ENCODE measurements around the gene NDUFC1. TPM values are rescaled to one million over a fixed set of nuclear protein-coding genes. Genes with fewer than 3 reads are reported as not detected.
A peak's percentile ranks its signal among the peaks of the same experiment; 100 is the strongest.
"Not testable (repeated sequence)": the region's sequence is repeated elsewhere in the genome, so short reads cannot be mapped to it uniquely, and the experiment has no call there.

Gene NDUFC1
- 128 and 167 TPM in 2 replicates for total RNA-seq (2014; rRNA removed; shearing (Covaris generic); ENCODE audit: low replicate concordance)

DNA sequence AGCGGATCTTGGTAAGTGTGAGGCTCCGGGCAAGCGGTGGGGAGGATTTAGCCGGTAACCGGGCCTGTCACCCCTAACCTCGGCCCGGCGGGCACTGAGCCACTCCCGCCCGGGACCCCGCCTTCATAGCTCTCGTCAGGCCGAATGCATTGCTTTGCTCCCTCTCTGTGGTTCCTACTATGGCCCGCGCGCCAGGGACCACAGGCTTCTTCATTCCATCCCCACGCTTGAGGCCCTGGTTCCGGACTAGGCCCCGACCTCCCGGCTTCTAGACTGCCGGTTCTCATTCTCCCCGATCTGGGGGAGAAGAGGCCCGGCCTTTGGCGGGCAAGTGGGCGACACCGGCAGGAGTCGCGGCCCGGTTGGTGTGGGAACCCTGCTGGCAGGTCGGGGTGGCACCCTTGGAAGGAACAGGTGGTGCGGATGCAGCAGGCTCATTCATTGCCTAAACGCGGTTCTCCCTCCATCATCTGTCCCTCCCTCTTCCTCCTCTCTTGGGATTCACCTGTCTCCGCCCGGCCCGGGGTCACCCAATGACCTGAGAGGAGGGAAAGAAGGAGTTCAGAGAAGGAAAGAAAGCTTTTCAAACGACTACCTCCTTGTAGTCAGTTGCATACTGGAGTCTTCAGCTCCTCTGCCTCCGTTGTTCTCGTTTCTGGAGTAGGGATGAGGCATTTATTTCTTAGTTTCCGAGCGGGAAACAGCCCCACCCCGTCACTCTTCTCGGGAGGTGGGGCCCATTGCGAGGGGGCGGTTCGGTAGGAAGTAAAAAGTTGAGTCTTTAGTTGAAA is at the start of gene NDUFC1:
TSS of gene NDUFC1 (minus strand) at position 657 of the 791 bp plus-strand sequence. CDS start 6,679 bp downstream, outside the sequence.
- in situ Hi-C loops (cut with HindIII; ENCODE audit: low pct_unique_long_range_greater_than_20kb, low sequenced_read_pairs) = no loop called here
- DNase-seq (ENCODE audit: low read depth) = peak; percentile 69

DNA sequence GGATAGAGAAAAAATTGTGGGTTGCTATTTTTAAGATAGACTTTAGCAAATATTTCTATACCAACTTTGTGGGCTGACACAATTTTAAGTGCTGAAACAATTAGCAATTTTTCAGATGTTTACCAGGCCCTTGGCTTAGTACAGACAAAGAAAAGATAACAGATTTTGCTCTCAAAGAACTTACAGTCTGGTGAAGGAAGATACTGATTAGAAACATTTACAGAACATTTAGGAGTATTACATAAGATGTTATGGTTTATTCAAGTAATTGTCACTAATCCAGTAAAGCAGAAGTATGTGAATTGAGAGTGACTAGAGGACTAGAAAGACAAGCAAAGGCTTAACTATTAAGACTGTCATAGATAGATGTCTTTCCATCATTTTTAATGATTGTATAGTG is 35.3 kb upstream of the NDUFC1 start:
- no peak for DNase-seq (ENCODE audit: low read depth)
- in situ Hi-C loops (cut with HindIII; ENCODE audit: low pct_unique_long_range_greater_than_20kb, low sequenced_read_pairs) = no loop called here

DNA sequence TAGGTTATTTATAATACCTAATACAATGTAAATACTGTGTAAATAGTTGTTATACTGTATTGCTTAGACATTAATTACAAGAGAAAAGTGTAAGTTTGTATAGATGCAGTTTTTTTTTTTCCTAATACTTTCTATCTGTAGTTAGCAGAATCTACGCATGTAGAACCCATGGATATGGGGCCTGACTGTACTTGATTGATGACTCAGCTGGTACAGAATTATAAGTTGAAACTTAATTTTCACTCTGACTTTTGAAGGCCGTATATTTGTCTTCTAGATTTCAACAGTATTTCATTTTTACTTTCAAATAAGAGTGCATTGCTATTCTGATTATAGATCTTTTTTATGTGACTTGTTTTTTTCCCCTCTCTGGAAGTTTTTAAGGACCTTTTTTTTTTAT is 30.8 kb upstream of the NDUFC1 start:
- in situ Hi-C loops (cut with HindIII; ENCODE audit: low pct_unique_long_range_greater_than_20kb, low sequenced_read_pairs) = no loop called here
- no peak for DNase-seq (ENCODE audit: low read depth)

DNA sequence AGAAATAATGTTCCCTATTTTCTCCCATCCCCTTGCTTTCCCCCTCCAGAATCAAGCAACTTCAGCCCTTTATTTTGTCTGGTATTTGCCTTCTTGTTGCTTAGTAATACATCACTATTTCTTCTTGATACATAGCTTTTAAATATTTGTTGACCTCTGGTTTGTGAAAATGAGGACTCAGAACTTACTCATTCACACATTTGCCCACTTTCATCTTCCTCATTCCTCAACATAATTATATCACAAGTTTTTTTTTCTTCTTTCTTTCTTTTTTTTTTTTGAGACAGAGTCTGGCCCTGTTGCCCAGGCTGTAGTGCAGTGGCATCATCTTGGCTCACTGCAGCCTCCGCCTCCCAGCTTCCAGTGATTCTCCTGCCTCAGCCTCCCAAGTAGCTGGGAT is 28.9 kb upstream of the NDUFC1 start:
- peak; percentile 8 for DNase-seq (ENCODE audit: low read depth)
- in situ Hi-C loops (cut with HindIII; ENCODE audit: low pct_unique_long_range_greater_than_20kb, low sequenced_read_pairs) = no loop called here

DNA sequence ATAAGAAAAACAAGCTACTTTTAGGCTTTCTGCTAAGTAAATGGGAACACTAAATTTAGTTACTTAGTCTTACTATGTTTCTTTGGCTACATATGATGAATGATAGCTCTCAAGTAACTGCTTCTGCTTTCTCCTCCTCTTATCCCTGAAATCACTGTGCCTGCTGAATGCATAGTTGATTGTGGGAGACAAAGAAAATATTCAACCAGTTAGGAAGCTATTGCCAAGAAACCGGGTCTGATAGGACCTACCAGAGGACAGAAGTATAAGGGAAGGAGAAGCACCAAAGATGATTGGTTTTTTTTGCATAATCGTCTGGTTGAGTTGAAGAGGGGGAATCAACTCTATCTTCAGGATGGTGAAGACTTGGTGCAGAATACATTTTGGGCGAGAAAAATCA is 28.0 kb upstream of the NDUFC1 start:
- DNase-seq (ENCODE audit: low read depth) = no peak
- in situ Hi-C loops (cut with HindIII; ENCODE audit: low pct_unique_long_range_greater_than_20kb, low sequenced_read_pairs) = no loop called here

DNA sequence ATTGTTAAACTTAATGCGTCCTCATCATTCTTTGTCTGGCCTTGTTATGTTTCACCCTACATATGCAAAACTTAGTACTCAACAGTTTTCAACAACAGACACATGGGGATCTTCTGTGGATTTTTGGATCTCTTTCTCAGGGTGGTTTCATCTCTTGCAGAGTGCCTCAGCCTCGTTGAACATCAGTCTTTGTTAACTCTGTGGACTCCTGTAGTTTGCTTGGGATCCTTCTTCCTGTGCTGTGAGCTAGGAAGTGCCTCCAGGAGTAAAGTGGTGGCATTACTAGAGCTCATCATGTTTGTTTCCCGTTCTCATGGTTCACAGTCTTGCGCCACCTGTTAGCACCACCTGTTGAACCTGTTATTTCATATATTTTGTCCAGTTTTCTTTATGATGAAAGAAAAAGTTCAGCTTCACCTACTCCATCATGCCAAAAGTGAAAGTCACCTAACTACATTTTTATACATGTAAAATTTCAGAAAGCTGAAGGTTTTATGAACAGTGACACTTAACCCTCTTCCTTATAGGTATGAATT is 27.5 kb upstream of the NDUFC1 start:
- in situ Hi-C loops (cut with HindIII; ENCODE audit: low pct_unique_long_range_greater_than_20kb, low sequenced_read_pairs) = no loop called here
- DNase-seq (ENCODE audit: low read depth) = no peak

DNA sequence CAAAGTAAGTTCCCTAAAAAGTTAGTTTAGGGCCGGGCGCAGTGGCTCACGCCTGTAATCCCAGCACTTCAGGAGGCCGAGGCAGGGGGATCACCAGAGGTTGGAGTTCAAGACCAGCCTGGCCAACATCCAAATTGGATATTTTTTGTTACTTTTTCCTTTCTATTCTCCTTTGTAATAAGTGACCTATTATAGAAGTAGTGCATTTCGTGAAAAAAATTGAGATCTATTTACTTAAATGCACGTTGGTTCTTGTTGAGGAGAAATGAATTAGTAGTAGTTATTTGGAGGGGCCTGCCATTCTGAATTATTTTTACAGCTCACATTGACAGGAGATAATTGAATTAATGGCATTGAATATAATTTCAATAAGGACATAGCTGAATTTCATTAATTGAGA is 22.3 kb upstream of the NDUFC1 start:
- no peak for DNase-seq (ENCODE audit: low read depth)
- in situ Hi-C loops (cut with HindIII; ENCODE audit: low pct_unique_long_range_greater_than_20kb, low sequenced_read_pairs) = no loop called here

DNA sequence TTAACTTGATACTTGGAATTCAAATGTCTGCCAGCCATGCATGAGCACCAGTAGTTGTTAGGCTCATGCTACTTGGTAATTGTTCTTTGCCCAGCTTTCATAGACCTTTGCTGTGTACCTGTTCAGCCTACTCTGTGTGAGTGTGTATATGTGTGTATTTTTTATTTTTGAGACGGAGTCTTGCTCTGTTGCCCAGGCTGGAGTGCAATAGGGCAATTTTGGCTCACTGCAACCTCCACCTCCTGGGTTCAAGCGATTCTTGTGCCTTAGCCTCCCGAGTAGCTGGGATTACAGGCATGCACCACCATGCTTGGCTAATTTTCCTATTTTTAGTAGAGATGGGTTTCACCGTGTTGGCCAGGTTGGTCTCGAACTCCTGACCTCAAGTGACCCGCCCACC is 20.3 kb upstream of the NDUFC1 start:
- in situ Hi-C loops (cut with HindIII; ENCODE audit: low pct_unique_long_range_greater_than_20kb, low sequenced_read_pairs); DNase-seq (ENCODE audit: low read depth): not testable (repeated sequence)

DNA sequence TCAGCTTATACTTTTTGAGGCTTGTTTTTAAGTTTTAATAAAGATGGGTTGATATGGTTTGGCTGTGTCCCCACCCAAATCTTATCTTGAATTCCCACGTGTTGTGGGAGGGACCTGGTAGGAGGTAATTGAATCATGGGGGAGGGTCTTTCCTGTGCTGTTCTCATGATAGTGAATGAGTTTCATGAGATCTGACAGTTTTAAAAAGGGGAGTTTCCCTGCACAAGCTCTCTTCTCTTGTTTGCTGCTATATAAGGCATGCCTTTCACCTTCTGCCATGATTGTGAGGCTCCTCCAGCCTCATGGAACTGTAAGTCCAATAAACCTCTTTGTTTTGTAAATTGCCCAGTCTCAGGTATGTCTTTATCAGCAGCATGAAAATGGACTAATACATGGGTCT is 19.8 kb upstream of the NDUFC1 start:
- DNase-seq (ENCODE audit: low read depth); in situ Hi-C loops (cut with HindIII; ENCODE audit: low pct_unique_long_range_greater_than_20kb, low sequenced_read_pairs): not testable (repeated sequence)

DNA sequence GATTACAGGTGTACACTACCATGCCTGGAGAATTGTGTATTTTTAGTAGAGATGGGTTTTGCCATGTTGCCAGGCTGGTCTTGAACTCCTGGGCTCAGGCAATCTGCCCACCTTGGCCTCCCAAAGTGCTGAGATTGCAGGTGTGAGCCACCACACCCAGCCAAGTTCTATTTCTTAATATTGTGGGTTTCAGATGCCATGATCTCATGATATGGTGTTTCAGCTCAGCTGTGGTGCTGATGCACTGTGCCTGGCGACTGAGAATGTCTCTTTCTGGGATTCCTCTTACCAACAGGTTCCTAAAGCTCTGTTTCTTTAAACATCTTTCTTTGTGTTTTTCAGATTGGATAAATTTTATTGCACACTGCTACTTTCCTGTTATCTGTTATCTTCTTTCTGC is 17.3 kb upstream of the NDUFC1 start:
- no peak for DNase-seq (ENCODE audit: low read depth)
- in situ Hi-C loops (cut with HindIII; ENCODE audit: low pct_unique_long_range_greater_than_20kb, low sequenced_read_pairs) = no loop called here

DNA sequence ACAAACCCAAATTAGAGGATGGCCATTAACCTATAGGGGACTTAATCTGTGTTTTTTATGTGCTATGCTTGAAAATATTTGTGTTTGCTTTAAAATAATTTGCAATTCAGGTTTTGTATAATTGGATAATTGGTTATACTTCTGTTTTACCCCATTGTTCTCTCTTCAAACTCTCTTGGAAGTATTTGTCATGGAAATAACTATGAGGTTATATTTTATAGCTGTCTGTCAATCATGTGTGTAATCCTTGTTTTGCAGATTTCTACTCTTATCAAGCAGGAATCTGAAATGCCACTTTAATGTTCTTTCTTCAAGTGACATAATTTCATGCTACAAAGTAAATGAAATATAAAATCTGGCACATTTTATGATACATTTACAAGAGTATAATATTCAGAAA is 15.4 kb upstream of the NDUFC1 start:
- no peak for DNase-seq (ENCODE audit: low read depth)
- in situ Hi-C loops (cut with HindIII; ENCODE audit: low pct_unique_long_range_greater_than_20kb, low sequenced_read_pairs) = no loop called here

DNA sequence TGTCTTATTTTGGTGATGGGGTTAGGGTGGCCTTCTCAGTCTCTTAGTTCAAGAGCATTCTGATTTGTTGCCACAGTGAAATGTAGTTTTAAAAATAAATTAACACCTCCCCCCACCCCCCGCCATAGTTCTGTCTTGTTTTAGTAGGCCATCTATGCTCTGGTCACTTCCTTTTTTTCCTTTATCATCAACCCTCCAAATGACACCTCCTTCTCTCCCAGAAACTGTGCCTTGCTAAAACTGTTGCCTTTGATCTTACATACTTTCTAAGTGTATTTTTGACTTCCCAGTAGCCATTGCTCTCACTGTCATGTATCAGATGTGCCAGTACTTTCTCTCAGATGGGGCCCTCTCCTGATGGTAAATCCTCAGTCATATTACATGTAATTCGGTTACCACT is 14.5 kb upstream of the NDUFC1 start:
- in situ Hi-C loops (cut with HindIII; ENCODE audit: low pct_unique_long_range_greater_than_20kb, low sequenced_read_pairs) = no loop called here
- DNase-seq (ENCODE audit: low read depth) = no peak

DNA sequence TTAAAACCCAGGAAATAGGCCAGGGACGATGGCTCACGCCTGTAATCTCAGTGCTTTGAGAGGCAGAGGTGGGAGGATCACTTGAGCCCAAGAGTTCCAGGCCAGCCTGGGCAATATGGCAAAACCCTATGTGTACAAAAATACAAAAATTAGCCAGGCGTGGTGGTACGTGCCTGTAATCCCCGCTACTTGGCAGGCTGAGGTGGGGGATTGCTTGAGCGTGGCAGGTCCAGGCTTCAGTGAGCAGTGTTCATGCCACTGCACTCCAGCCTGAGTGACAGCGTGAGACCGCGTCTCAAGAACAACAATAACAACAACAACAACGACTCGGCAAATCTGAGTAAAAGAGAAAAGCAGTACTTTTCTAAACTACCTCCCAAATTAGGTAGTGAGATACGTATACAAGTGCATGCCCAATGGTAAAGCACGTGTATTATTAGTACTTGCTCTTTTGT is 13.0 kb upstream of the NDUFC1 start:
- in situ Hi-C loops (cut with HindIII; ENCODE audit: low pct_unique_long_range_greater_than_20kb, low sequenced_read_pairs) = no loop called here

DNA sequence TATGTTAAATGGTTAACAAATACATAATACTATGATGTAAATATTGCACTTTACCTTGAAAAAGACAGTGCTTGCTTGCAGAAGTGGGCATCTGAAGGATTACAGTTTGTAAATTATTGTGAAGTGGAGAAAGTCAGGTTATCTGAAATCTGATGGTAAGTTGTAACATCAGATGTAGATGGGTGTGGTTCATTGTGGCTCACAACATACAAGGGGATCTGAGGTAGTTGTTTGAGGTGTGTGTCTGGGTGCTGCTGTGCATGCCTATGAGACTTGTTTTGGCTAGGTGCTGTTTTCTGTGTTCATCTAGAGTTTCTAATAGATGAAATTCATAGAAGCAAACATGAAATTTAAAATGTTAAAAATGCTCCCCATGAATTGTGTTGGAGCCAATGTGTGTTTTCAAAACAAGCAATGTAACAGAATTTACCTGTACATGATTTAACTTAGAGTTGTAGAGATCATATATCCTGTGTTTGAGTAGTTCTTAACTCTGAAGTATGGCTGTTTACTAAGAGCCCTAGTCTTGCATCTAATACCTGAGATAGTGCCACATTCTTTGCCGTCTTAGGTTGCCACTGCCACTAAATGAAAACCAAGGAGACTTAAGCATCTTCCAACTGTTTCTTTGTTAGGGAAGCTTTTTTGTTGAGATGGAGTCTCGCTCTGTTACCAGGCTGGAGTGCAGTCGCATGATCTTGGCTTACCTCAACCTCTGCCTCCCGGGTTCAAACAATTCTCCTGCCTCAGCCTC is 11.9 kb upstream of the NDUFC1 start:
- in situ Hi-C loops (cut with HindIII; ENCODE audit: low pct_unique_long_range_greater_than_20kb, low sequenced_read_pairs) = no loop called here
- no peak for DNase-seq (ENCODE audit: low read depth)

More for the DNA sequence above, 13.0 kb upstream of the NDUFC1 start:
- DNase-seq (ENCODE audit: low read depth) = peak; percentile 38

DNA sequence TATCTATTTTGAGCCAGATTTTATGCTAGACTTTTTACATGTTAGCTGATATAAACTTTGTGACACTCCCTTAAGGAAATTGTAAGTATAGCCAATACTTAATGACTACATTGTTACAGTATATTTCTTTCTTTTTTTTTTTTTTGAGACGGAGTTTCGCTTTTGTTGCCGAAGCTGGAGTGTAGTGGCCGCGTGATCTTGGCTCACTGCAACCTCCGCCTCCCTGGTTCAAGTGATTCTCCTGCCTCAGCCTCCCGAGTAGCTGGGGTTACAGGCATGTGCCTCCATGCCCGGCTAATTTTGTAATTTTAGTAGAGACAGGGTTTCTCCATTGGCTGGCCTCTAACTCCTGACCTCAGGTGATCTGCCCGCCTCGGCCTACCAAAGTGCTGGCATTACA is 11.1 kb upstream of the NDUFC1 start:
- in situ Hi-C loops (cut with HindIII; ENCODE audit: low pct_unique_long_range_greater_than_20kb, low sequenced_read_pairs); DNase-seq (ENCODE audit: low read depth): not testable (repeated sequence)

DNA sequence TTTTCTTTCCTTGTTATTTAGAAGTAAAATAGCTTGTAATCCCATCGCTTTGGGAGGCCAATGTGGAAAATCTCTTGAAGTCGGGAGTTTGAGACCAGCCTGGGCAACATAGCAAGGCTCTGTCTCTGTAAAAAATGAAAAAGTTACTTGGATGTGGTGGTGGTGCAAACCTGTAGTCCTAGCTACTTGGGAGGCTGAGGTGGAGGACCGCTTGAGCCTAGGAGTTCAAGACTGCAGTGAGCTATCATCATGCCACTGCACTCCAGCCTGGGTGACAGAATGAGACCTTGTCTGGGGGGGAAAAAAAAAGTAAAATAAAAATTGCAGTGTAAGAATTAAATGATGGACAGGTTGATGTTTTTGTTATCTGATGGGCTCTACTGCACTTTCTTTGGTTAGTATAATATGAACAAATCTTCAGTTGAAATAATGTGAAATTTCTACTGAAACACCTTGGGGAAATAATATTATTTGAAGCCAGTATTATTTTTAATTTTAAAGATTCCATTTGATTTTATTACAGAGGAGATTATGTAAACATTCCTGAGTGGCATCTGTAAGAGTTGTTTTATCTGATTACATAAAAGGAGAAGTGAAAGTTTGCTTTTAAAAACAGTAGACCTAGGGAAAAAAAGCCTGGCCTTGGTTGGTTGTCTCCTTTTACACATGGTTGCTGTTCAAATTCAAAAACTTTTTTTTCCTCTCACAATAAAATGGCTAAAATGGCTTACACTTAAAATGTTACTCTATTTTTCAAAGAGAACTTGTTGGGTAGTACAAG is 10.5 kb upstream of the NDUFC1 start:
- in situ Hi-C loops (cut with HindIII; ENCODE audit: low pct_unique_long_range_greater_than_20kb, low sequenced_read_pairs) = no loop called here
- DNase-seq (ENCODE audit: low read depth) = no peak

DNA sequence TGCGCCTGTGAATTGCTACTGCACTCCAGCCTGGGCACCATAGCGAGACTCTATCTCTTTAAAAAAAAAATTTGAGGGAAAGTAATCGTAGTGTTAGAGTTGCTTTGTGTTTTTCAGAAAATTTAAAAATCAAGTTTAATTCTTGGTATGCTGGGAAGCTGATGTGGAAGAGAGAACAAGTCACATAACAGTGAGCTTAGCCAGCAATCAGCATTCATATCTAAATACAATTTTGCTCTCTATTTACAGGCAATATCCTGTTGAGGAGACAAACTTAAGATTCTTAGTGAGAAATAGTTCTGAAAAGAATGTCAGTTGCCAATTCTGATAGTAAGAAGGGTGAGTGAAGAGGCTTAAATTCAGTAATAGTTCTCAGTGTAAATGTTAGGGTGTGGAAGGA is 9.6 kb upstream of the NDUFC1 start:
- in situ Hi-C loops (cut with HindIII; ENCODE audit: low pct_unique_long_range_greater_than_20kb, low sequenced_read_pairs) = no loop called here
- no peak for DNase-seq (ENCODE audit: low read depth)

DNA sequence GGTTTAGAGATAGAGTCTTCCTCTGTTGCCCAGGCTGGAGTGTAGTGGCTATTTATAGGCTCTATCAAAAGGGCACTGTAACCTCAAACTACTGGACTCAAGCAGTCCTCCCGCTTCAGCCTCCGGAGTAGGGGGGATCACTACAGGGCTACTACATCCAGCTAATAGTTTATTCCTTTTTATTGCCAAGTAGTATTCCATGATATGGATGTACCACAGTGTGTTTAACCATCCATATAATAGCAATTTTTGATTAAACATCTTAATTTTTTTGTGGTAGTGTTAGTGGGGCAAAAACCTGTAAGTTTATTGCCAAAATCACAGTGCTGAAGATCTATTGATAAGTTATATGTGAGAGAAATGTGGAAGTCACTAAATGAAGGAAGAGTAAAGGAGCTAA is 2.6 kb upstream of the NDUFC1 start:
- no peak for DNase-seq (ENCODE audit: low read depth)
- in situ Hi-C loops (cut with HindIII; ENCODE audit: low pct_unique_long_range_greater_than_20kb, low sequenced_read_pairs) = no loop called here
